ENCODE results near the gene SLC35F3. TPM values are rescaled to one million over a fixed set of nuclear protein-coding genes. Genes with fewer than 3 reads are reported as not detected.

The SLC35F3 gene
- total and polyA plus RNA-seq, 3 donors from 2014 or later: 0.43 to 0.87 (median 0.47) TPM

GRCh38 chr1:234078143-234078542 lies 173.7 kb downstream of the SLC35F3 start:
- Histone ChIP-seq H3K4me1 (no peaks in the 10 kb centered on the region), H3K36me3 (ENCODE audit: low read depth, missing control alignments) (no peaks in the 10 kb centered on the region), H3K27ac (no peak overlapping the region), H3K4me3 (no peak overlapping the region), H3K27me3 (no peaks in the 10 kb centered on the region), H3K9me3 (no peaks in the 10 kb centered on the region)
- intact Hi-C loops (cut with DNase I; ENCODE audit: low total_unique reads): no loop called here
- no peak for TF ChIP-seq POLR2A (IDR thresholded peaks at IDR 0.05)
- TF ChIP-seq CTCF (IDR thresholded peaks at IDR 0.05): no peak
- 93 to 96% methylated on average over 1 of the region's 1 CpG for WGBS, 2 donors
- no peak for DNase-seq

GRCh38 chr1:234079896-234080295 lies 175.4 kb downstream of the SLC35F3 start:
- intact Hi-C loops (cut with DNase I; ENCODE audit: low total_unique reads): no loop called here
- no peak overlapping the region for H3K4me3 ChIP-seq
- no peak for DNase-seq
- no peaks in the 10 kb centered on the region for H3K4me1 ChIP-seq
- no peak overlapping the region for H3K27ac ChIP-seq
- 35 to 36% methylated on average over 3 of the region's 3 CpGs for WGBS, 2 donors
- H3K36me3 ChIP-seq (ENCODE audit: low read depth, missing control alignments): no peaks in the 10 kb centered on the region
- H3K27me3 ChIP-seq: no peaks in the 10 kb centered on the region
- no peak for TF ChIP-seq POLR2A (IDR thresholded peaks at IDR 0.05)
- no peak for TF ChIP-seq CTCF (IDR thresholded peaks at IDR 0.05)
- H3K9me3 ChIP-seq: no peaks in the 10 kb centered on the region

- Histone ChIP-seq H3K36me3 (ENCODE audit: low read depth, missing control alignments) (no peaks in the 10 kb centered on the region), H3K4me3 (no peak overlapping the region), H3K27me3 (no peaks in the 10 kb centered on the region), H3K4me1 (no peaks in the 10 kb centered on the region), H3K9me3 (no peaks in the 10 kb centered on the region), H3K27ac (no peak overlapping the region)
- intact Hi-C loops (cut with DNase I; ENCODE audit: low total_unique reads): no loop called here
- DNase-seq: no peak
- 82 to 96% methylated on average over 2 of the region's 2 CpGs for WGBS, 2 donors
- TF ChIP-seq POLR2A (IDR thresholded peaks at IDR 0.05): no peak
- no peak for TF ChIP-seq CTCF (IDR thresholded peaks at IDR 0.05)
These were observed 179.0 kb downstream of the SLC35F3 start for GRCh38 chr1:234083460-234083859.

GRCh38 chr1:234089396-234089795 lies 184.9 kb downstream of the SLC35F3 start:
- Histone ChIP-seq H3K27ac (no peak overlapping the region), H3K27me3 (no peaks in the 10 kb centered on the region), H3K4me3 (no peak overlapping the region), H3K36me3 (ENCODE audit: low read depth, missing control alignments) (no peaks in the 10 kb centered on the region), H3K4me1 (peaks cover 10% of the 10 kb centered on the region), H3K9me3 (no peaks in the 10 kb centered on the region)
- 72 to 87% methylated on average over 3 of the region's 3 CpGs for WGBS, 2 donors
- TF ChIP-seq POLR2A (IDR thresholded peaks at IDR 0.05) (no peak), CTCF (IDR thresholded peaks at IDR 0.05) (no peak)
- no peak for DNase-seq
- intact Hi-C loops (cut with DNase I; ENCODE audit: low total_unique reads): no loop called here

GRCh38 chr1:234090212-234091064 lies 186.0 kb downstream of the SLC35F3 start:
- Histone ChIP-seq H3K9me3 (no peaks in the 10 kb centered on the region), H3K4me1 (peaks cover 11% of the 10 kb centered on the region), H3K27me3 (no peaks in the 10 kb centered on the region), H3K27ac (no peak overlapping the region), H3K4me3 (no peak overlapping the region), H3K36me3 (ENCODE audit: low read depth, missing control alignments) (no peaks in the 10 kb centered on the region)
- TF ChIP-seq POLR2A (IDR thresholded peaks at IDR 0.05): no peak
- TF ChIP-seq CTCF (IDR thresholded peaks at IDR 0.05): no peak
- WGBS, 2 donors: 82 to 87% methylated on average over 8 of the region's 8 CpGs
- intact Hi-C loops (cut with DNase I; ENCODE audit: low total_unique reads): no loop called here
- no peak for DNase-seq
